Neutrophil (primary cell): ENCODE measurements around the gene PTPRO.

Experiments
- H3K27ac ChIP-seq: fragments of 200-600 bp; sonication (generic); 2 replicates; pipeline ENCODE4 v1.5.1; 2016; ENCODE audit warnings: mild to moderate bottlenecking, moderate library complexity
- H3K27me3 ChIP-seq: fragments of 200-600 bp; sonication (generic); 2 replicates; pipeline ENCODE4 v1.6.0; 2016; ENCODE audit warnings: mild to moderate bottlenecking
- H3K36me3 ChIP-seq: fragments of 200-600 bp; sonication (generic); 2 replicates; pipeline ENCODE4 v1.5.1; 2017
- H3K4me1 ChIP-seq, 2 experiments: fragments of 200-600 bp in 1 of 2; sonication (generic) in 1 of 2; 1 replicate in 1 of 2; 2 replicates in 1 of 2; pipeline versions ENCODE4 v1.5.1 to v1.6.1; 2013 to 2016; ENCODE audit warnings: low read depth in 1 of 2, low read length in 1 of 2, mild to moderate bottlenecking in 1 of 2, moderate library complexity in 1 of 2; ENCODE audit not compliant: control insufficient read depth in 1 of 2, insufficient read depth in 1 of 2
- H3K4me3 ChIP-seq, 2 experiments: fragments of 200-600 bp in 1 of 2; sonication (generic) in 1 of 2; 1 replicate in 1 of 2; 2 replicates in 1 of 2; pipeline ENCODE4 v1.5.1; 2013 to 2016; ENCODE audit warnings: low read depth in 1 of 2, low read length in 1 of 2, mild to moderate bottlenecking in 1 of 2, moderate library complexity in 1 of 2
- H3K9me3 ChIP-seq: fragments of 200-600 bp; sonication (generic); 2 replicates; pipeline ENCODE4 v1.5.1; 2016
- TF ChIP-seq, protein P1 (sequence below): fragments of 200-600 bp; sonication (generic); IDR thresholded peaks from 2 replicates; pipeline ENCODE4 v1.5.1; 2016; ENCODE audit warnings: antibody characterized with exemption

The PTPRO gene

DNA sequence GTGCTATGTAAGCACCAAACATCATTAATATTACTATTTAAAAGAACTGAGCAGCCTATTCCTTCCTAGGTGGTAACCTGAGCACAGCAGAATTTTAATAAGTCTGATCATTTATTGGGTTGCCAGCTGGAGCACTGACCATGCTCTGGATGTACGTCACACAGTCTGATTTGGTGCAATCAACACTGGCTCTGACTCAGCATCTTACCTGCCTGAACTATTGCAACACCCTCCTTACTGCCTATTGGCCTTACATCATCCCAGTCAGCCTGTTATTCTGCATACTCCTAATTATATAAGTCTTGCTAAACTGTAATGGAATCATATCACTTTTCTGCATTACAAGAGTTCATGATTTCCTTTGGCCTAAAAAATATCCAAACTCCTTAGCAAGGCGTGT, 149.7 kb downstream of the PTPRO start:
- H3K27me3 ChIP-seq, result peaks cover 4% of the 10 kb centered on the region
- no peaks in the 10 kb centered on the region for H3K36me3 ChIP-seq
- no peaks in the 10 kb centered on the region for H3K9me3 ChIP-seq
- H3K4me1 ChIP-seq, result no peaks in the 10 kb centered on the region
- H3K4me3 ChIP-seq, result no peak overlapping the region
- TF ChIP-seq, protein P1, sequence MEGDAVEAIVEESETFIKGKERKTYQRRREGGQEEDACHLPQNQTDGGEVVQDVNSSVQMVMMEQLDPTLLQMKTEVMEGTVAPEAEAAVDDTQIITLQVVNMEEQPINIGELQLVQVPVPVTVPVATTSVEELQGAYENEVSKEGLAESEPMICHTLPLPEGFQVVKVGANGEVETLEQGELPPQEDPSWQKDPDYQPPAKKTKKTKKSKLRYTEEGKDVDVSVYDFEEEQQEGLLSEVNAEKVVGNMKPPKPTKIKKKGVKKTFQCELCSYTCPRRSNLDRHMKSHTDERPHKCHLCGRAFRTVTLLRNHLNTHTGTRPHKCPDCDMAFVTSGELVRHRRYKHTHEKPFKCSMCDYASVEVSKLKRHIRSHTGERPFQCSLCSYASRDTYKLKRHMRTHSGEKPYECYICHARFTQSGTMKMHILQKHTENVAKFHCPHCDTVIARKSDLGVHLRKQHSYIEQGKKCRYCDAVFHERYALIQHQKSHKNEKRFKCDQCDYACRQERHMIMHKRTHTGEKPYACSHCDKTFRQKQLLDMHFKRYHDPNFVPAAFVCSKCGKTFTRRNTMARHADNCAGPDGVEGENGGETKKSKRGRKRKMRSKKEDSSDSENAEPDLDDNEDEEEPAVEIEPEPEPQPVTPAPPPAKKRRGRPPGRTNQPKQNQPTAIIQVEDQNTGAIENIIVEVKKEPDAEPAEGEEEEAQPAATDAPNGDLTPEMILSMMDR, result no peak
- no peak overlapping the region for H3K27ac ChIP-seq

DNA sequence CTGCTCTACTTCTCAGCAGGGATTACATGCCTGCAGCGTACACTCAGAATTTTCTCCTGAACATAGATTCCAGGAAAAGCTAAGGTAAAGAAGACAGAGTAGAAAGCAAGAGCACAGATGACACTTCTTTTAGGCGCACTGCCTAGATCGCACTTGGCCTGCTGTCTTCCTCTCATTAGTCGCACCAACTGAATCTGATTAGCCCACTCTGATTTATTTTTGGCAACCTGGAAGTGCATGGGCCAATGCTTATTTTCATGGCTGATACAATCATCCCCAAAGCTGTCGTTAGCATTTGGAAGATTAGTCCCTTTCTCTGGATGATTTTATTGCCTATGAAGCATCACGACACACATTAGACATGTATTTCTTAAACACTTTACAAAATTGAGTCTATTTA, 152.5 kb downstream of the PTPRO start:
- TF ChIP-seq, protein P1, result no peak
- H3K36me3 ChIP-seq, result no peaks in the 10 kb centered on the region
- no peaks in the 10 kb centered on the region for H3K4me1 ChIP-seq
- no peak overlapping the region for H3K27ac ChIP-seq
- H3K4me3 ChIP-seq, result no peak overlapping the region
- H3K9me3 ChIP-seq, result no peaks in the 10 kb centered on the region
- H3K27me3 ChIP-seq, result no peaks in the 10 kb centered on the region

DNA sequence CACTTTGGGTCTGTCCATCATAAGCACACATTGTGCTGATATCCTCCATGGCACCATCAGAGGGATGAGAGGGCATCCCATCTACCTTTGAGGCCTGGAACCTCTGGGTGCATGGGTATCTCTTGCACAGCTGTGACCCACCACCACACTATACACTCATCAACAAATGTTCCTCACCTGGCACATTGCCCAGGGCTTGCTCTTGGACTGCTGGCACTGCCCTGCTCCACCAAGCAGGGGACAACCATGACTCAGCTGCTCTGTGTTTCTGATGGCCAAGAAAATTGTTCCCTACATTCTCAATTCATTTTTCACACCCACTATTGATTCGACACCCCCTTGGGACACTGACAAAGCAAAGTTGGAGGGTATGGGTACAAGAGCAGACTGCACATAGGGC, 155.5 kb downstream of the PTPRO start:
- TF ChIP-seq, protein P1, result no peak
- Histone ChIP-seq H3K36me3 (no peaks in the 10 kb centered on the region), H3K27ac (no peak overlapping the region), H3K27me3 (peaks cover 5% of the 10 kb centered on the region), H3K4me1 (no peaks in the 10 kb centered on the region), H3K9me3 (no peaks in the 10 kb centered on the region), H3K4me3 (no peak overlapping the region)

DNA sequence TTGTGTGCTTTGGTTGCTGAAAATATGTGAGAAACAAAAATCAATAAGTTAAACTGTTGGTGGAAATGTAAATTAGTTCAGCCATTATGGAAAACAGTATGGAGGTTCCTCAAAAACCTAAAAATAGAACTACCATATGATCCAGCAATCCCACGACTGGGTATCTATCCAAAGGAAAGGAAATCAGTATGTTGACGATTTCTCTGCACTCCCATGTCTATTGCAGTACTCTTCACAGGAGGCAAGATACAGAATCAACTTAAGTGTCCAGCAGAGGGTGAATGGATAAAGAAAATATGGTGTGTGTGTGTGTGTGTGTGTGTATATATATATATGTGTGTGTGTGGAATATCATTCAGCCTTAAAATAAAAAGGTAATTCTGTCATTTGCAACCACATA, 159.5 kb downstream of the PTPRO start:
- TF ChIP-seq, protein P1, result no peak
- Histone ChIP-seq H3K4me1 (no peaks in the 10 kb centered on the region), H3K27me3 (peaks cover 5% of the 10 kb centered on the region)

DNA sequence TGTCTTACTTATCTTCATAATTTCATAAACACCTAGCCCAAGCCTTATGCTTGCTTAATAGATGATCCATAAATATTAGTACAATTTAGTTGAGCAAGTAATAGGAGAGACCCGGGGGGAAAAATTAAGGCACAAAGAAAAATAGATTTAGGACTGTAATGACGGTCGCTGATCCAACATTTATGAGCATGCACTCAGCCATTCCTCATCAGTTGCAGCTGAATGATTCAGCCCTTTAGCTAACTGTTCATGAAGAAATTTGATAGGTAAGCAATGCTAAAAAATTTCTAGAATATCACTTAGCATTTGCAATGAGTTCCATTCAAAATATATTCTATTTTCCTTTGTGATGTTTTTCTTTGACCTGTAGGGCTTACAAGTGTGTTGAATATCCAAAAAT, 163.2 kb downstream of the PTPRO start:
- no peaks in the 10 kb centered on the region for H3K36me3 ChIP-seq
- no peaks in the 10 kb centered on the region for H3K9me3 ChIP-seq
- no peak overlapping the region for H3K4me3 ChIP-seq
- no peak overlapping the region for H3K27ac ChIP-seq
- TF ChIP-seq, protein P1, result no peak
- peaks cover 5% of the 10 kb centered on the region for H3K27me3 ChIP-seq
- H3K4me1 ChIP-seq, result no peaks in the 10 kb centered on the region

More for the DNA sequence above, 159.5 kb downstream of the PTPRO start:
- no peaks in the 10 kb centered on the region for H3K36me3 ChIP-seq
- no peak overlapping the region for H3K4me3 ChIP-seq
- no peaks in the 10 kb centered on the region for H3K9me3 ChIP-seq
- no peak overlapping the region for H3K27ac ChIP-seq

DNA sequence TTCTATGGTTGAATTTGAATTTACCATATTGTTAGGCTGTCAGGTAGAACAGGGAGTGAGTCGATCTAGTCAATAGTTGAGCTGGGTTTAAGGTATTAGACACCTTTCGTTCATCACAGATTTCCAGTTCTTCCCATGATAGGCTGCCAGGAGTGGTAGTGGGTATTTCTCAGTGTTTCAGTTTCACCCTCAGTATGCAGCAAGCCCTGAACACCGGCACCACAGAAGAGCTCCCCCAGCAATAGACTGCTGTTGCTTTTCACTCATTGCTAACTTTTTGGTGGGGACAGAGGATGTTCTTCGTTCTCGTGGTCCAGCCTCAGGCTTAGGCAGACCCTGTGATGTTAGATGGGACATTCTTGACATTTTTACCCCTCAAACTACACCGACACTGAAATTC, 164.6 kb downstream of the PTPRO start:
- no peaks in the 10 kb centered on the region for H3K4me1 ChIP-seq
- no peaks in the 10 kb centered on the region for H3K36me3 ChIP-seq
- peaks cover 1% of the 10 kb centered on the region for H3K27me3 ChIP-seq
- no peaks in the 10 kb centered on the region for H3K9me3 ChIP-seq
- no peak overlapping the region for H3K27ac ChIP-seq
- TF ChIP-seq, protein P1, result no peak
- no peak overlapping the region for H3K4me3 ChIP-seq
